Stimulated activated CD4-positive, alpha-beta T cell treated with anti-CD3 and anti-CD28 coated beads, Interleukin-12 subunit alpha, Interleukin-12 subunit beta, amount 100 ng/mL, for 4 hours (primary cell): ENCODE data around the gene EIF6.
A peak's percentile ranks its signal among the peaks of the same experiment; 100 is the strongest.
"Not testable (repeated sequence)": the region's sequence is repeated elsewhere in the genome, so short reads cannot be mapped to it uniquely, and the experiment has no call there.

ENCODE experiments used
- DNase-seq: peaks from one replicate; pipeline ENCODE4 v3.0.0-alpha.2; 2020

Gene EIF6

DNA sequence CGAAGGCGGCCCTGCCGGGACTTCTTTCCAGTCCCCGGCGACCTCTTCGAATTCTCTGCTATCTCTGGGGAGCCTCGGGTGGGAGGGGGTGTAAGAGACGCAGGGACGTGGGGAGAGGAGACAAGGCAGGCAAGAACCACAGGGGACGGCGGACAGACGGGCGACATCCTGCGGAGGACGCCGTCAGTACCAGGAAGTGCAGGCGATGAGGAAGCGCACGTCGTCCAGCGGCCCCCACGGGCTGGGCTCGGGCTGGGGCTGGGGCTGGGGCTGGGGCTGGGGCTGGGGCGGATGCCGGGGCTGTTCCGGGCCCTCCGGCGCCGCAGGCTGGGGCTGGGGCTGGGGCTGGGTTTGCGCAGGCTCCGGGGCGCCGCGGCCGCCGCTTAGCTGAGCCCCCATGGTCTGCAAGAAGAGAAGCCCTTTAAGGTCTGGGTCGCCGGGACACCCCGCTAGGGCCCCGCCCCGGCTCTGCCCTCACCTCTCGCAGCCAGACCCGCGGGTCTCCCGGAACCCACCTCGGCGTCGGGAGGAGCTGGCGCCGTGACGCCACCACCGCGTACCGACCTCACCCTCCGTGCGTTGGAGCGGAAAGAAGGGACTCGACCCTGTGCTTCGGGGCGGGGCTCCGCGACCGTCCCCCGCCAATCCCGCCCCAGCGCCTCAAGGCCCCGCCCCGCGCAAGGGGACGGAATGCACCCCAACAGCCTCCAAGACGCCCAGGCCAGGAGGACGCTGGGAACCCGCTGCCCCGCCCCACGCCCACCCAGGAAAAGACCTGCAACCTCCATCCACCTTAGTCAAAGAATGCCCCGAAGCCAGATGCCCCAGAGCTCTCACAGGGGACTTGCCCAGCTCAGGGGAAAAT lies 6.8 kb downstream of the EIF6 start, which contains the start of gene MMP24OS:
MMP24OS (minus strand) TSS at position 592 of the 865 bp plus-strand sequence; CDS start at position 399, 193 bp downstream.
- DNase-seq: peak; percentile 85

DNA sequence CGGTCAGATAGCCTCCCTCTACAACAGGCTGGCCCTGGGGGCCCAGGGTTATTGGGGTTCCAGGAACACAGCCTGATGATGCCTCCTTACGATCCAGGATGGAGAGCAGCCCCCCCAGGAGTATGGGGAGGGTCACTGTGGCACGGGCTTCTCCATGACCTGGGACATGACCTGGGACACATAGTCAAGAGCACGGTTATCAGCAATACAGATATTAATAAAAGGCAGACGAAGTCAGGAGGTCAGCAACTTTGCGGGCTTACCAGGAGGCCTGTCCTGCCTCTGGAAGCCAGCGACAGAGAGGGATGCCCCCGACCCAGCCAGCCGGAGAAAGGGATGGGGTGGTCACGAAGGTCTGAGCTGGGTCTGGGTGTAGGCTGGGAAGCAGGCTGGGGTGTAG lies 7.4 kb downstream of the EIF6 start:
- no peak for DNase-seq

GRCh38 chr20:35276408-35276807 lies 8.2 kb downstream of the EIF6 start:
- no peak for DNase-seq

DNA sequence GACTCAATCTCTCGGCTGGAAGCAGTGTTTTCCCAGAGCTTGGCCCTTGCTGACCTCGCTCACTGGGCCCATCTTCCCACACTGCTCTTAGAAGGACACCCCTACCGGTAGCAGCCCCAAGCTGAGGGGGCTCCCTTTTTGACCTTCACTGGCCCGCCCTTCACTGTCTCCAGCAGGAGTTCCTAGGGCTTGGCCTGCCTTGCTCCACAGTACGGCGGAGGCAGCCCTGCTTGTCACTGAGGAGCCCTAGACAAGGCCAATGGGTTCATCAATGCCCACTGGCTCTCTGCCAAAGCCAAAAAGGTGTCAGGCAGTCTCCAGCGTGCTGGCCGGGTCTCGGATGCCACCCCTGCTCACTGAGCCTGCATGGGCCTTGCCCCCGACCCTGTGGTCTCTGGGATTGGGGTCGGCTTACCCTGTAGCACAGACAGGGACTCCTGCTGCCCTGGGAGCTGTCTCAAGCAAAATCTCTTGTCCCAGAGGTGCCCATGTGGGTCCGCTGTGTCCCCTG lies 8.8 kb downstream of the EIF6 start:
- DNase-seq: no peak

DNA sequence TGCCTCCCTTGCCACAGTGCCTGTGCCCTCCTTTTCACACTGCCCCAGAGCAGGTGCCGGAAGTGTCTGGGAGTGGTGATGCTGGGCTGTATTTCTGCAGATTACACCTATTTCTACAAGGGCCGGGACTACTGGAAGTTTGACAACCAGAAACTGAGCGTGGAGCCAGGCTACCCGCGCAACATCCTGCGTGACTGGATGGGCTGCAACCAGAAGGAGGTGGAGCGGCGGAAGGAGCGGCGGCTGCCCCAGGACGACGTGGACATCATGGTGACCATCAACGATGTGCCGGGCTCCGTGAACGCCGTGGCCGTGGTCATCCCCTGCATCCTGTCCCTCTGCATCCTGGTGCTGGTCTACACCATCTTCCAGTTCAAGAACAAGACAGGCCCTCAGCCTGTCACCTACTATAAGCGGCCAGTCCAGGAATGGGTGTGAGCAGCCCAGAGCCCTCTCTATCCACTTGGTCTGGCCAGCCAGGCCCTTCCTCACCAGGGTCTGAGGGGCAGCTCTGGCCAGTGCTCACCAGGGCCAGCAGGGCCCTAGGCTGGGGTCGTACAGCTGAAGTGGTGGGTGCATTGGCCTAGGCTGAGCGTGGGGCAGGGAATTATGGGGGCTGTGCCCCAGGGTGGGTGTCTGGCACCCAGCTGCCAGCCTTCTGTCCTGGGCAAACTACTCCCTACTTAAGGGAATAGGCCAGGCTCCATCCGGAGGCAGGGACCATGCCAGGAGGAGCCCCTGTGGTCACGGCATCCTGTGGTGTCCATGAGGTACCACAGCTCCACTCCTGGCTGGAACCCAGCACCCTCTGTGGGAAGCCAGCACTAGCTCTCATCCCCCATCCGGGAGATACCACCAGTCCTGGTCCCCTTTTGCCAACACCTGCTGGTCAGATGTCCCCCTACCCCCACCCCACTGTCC lies 10.1 kb downstream of the EIF6 start:
- DNase-seq: no peak

DNA sequence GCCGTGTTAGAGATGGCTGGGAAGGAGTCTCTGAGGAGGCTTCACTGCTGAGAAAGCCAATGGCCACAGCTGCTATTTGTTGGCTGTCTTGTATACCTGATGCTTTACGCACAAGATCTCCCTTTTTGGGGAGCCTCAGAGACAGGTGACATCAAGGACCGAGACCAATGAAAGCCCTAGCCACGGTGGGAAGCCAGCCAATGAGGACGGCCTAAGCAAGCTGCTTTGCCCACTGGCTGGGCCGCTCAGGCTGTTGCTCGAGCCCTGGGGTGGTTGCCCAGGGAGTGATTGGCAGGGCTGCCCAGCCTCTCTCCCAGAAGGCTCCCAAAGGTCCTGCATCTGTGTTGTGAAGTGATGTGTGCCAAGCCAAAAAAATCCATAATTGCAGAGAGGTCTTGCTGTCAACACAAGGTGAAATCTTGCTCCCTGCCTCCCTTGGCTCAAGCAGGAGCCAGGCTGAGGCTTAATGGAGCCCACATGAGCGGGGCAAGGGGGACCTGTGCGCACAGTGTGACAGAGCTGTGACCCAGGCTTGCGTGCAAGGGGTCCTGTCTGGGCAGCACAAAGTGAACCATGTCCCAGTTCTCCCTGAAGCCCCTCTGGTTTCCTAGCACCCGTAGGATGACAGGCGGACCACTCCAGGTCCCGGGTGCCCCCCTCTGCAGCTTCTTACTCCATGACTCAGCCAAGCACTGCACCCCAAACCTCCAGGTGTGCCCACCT lies 11.0 kb downstream of the EIF6 start:
- no peak for DNase-seq

DNA sequence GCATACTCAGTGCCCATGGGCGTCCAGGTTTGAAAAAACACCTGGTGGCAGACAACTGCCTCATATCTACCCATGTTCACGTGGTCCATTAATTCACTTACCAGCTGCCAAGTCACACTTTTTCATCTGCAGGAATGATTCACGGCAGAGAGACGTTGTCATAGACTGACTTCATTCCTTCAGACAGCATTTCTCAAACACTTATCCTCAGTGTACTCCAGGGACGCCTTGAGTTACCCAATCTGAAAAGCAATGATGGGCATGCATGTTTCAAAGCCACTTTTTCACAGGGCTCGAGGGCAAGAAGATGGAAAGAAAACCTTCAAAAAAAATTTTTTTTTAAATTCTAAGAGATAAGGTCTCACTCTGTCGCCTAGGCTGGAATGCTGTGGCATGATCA lies 12.7 kb downstream of the EIF6 start:
- no peak for DNase-seq

- no peak for DNase-seq
Observed at GRCh38 chr20:35271073-35271882, 13.3 kb downstream of the EIF6 start.

GRCh38 chr20:35270021-35270902 lies 14.3 kb downstream of the EIF6 start:
- DNase-seq: no peak

DNA sequence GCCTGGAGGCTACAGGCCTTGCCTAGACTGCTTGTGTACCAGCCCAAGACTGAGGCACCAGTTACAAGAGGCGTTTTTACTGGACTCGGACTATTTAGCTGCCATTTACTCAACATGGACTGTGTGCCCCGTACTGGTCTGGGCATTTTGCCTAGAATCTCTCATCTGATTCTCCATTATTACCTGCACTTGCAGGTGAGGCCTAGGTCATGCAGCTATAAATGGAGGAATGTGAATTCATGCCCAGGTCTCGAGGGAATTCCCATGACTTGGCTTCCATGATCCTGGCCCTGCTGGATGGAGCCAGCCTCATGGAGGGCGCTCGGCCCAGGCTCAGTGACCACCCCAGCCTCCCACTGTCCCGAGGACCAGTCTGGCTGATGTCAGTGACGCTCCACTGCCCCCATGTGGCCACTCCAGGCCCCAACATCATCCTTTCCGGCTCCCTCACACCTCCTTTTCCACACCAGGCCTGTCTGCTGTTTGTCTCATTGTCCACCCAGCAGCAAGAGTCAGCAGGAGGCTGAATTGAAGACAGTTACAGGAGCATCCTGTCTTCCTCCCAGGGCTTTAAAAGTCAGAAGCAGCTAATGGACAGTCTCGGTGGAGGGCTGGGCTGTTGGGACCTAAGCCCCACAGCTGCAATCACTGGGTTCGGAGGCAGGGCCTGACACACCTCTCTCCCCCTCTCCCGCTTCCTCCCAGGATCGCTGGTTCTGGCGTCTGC lies 15.4 kb downstream of the EIF6 start:
- peak; percentile 39 for DNase-seq

GRCh38 chr20:35267092-35267491 lies 17.5 kb downstream of the EIF6 start:
- no peak for DNase-seq

DNA sequence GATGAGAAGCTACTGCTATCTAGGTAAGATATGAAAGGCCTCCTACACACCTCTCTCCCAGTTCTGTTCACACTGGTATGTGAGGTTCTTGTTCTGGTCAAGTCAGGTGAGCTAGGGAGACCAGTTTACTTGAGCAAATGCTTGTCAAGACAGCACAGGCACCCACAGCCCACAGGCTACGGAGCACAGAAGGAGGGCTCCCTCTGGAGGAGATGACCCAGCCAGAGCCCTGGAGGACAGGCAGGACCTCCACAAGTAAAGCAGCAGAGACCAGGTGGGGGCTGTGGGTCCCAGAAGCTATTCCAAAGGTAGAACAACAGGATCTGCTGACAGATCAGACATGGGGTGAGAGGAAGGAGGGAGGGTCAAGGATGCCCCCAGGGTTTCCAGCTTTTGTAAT lies 19.8 kb downstream of the EIF6 start:
- DNase-seq: no peak

DNA sequence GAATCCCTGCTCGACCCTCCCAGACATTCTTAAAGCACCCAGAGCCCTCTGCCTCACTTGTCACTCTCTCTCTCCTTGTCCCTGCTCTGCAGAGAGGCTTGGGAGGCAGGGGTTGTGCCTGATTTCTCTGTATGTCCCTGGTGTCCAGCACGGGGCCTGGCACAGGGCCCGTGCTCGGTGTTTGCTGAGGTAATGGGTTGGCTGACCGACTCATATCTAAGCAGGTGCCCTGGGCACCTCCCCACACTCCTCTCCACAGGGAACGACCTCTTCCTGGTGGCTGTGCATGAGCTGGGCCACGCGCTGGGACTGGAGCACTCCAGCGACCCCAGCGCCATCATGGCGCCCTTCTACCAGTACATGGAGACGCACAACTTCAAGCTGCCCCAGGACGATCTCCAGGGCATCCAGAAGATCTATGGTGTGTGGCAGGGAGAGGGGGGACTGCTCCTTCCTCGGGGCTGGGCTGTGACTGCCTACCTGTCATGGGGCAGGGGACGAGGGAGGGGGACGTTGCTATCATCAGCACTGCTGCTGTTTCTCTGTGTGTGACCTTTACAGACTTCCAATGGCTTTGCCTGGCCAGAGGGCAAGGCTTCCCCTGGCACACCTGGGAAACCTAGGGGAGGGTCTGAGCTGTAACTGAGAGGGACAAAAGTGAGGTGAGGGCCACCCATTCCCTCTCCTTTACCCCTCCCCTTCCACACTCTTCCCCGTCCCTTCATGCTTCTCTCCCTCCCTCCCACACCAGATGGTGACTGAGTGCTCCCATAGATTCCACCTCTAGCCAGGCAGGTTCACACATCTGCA lies 20.8 kb downstream of the EIF6 start:
- DNase-seq: no peak

DNA sequence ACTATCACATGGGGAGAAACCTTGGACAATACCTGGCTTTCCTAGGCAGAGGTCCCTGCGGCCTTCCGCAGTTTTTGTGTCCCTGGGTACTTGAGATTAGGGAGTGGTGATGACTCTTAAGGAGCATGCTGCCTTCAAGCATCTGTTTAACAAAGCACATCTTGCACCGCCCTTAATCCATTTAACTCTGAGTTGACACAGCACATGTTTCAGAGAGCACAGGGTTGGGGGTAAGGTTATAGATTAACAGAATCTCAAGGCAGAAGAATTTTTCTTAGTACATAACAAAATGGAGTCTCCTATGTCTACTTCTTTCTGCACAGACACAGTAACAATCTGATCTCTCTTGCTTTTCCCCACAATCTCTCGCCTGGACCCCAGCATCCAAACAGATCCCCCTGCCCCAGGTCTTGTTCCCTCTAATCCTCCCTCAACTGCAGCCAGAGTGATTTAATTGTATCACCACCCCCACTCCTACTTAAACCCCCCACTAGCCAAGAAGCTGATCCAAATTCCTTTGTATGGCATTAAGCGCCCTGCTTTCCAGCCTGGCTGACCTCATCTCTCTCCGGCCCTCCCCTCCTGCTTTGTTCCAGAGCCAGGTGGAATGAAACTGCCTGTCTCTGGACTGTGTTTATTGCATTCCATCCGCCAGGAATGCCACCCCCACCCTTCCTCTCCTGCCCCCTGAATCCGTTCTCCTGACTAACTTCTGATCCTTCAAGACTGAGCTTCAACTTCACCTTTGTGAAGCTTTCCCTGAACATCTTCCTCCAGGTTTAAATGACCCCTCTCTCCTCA lies 21.6 kb downstream of the EIF6 start:
- DNase-seq: not testable (repeated sequence)

GRCh38 chr20:35262321-35262720 lies 22.3 kb downstream of the EIF6 start:
- DNase-seq: not testable (repeated sequence)

DNA sequence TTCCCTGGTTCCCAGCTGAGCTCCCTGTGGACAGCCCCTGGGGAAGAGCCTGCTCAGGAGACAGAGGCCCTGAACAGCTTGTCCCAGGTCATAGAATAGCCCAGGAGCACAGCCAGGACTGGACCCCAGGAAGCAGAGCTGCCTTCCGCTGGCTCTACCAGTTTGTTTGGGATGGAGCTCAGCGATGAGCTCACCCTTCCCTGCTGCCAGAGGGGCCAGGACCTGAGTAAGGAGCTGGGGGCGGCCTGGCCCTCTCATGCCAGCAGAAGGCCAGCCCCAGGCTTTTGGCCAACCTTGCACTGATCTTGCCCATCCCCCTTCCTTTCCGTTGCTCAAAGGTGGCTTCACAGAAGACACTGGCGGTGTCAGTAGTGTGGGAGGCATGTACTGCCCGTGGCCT lies 24.1 kb downstream of the EIF6 start:
- DNase-seq: no peak

DNA sequence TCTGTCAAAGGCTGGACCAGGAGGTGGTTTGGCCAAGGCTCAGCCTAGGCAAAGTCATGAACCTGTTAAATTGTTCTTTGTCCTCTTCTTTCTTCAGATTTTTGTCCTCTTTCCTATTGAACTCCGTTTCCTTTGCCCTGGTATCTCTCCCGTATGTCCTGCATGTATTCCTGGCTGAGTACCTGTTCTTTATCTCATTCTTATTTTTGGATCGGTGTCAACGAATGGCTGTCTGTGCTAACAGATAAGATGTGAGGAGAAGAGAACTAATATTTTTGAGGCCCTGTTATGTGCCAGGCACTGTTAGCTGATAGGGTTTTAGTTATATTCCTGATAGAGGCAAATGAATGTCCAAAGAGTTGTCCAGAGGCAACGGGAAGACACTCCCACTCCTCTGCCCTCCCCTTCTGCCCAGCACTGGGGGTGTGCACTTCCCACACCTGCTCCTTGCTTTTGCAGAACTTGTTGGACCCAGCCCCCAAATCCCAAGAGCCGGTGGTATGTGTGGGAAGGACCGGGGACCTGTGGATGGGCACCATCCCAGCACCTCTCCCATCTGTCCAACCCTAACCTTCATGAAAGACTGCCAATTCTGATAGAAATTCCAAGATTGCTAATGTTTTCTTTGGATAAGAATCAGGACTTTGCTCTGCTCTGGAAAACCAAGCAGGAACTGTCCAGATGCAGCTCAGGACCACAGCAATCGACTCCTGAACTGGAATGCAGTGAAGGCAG lies 27.2 kb downstream of the EIF6 start:
- no peak for DNase-seq
